Measurements from ENCODE around the gene REN. TPM values are rescaled to one million over a fixed set of nuclear protein-coding genes. Genes with fewer than 3 reads are reported as not detected.

Gene REN
- total RNA-seq, 1 experiment from 2014 or later: 0.81 TPM

- Histone ChIP-seq H3K36me3 (ENCODE audit: low read depth) (no peaks in the 10 kb centered on the region), H3K4me2 (no peak overlapping the region), H3K4me3 (no peak overlapping the region), H2AFZ (no peak overlapping the region), H3K9me3 (ENCODE audit: insufficient read depth, low read depth) (no peaks in the 10 kb centered on the region), H3K79me2 (ENCODE audit: low read depth) (no peaks in the 10 kb centered on the region), H4K20me1 (ENCODE audit: insufficient read depth) (no peaks in the 10 kb centered on the region), H3K4me1 (replicated peaks; ENCODE audit: insufficient read depth) (peaks cover 48% of the 10 kb centered on the region), H3F3A (ENCODE audit: insufficient read depth, low read depth) (peaks cover 35% of the 10 kb centered on the region), H3K27ac (no peak overlapping the region), H3K27me3 (ENCODE audit: insufficient read depth, low read depth) (no peaks in the 10 kb centered on the region), H3K9me2 (ENCODE audit: insufficient read depth) (no peaks in the 10 kb centered on the region)
- no peak for TF ChIP-seq EZH2 (IDR thresholded peaks at IDR 0.05; ENCODE audit: low read depth)
- TF ChIP-seq, protein P1, sequence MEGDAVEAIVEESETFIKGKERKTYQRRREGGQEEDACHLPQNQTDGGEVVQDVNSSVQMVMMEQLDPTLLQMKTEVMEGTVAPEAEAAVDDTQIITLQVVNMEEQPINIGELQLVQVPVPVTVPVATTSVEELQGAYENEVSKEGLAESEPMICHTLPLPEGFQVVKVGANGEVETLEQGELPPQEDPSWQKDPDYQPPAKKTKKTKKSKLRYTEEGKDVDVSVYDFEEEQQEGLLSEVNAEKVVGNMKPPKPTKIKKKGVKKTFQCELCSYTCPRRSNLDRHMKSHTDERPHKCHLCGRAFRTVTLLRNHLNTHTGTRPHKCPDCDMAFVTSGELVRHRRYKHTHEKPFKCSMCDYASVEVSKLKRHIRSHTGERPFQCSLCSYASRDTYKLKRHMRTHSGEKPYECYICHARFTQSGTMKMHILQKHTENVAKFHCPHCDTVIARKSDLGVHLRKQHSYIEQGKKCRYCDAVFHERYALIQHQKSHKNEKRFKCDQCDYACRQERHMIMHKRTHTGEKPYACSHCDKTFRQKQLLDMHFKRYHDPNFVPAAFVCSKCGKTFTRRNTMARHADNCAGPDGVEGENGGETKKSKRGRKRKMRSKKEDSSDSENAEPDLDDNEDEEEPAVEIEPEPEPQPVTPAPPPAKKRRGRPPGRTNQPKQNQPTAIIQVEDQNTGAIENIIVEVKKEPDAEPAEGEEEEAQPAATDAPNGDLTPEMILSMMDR (conservative IDR thresholded peaks at IDR 0.05): no peak
- no peak for DNase-seq
- intact Hi-C loops (cut with micrococcal nuclease; ENCODE audit: unreplicated experiment): no loop called here
- BruUV-seq (replicated peaks): no TSS peak
- ChIA-PET CTCF (no interaction called here), POLR2A (ENCODE audit: unreplicated experiment) (no interaction called here)
Measured at GRCh38 chr1:204194771-204195170, 28.6 kb upstream of the REN start.

GRCh38 chr1:204194080-204194479 lies 27.9 kb upstream of the REN start:
- no peak for DNase-seq
- Histone ChIP-seq H2AFZ (no peak overlapping the region), H3K4me1 (replicated peaks; ENCODE audit: insufficient read depth) (peaks cover 41% of the 10 kb centered on the region), H3K9me2 (ENCODE audit: insufficient read depth) (no peaks in the 10 kb centered on the region), H3K4me3 (no peak overlapping the region), H3K27ac (no peak overlapping the region), H3K9me3 (ENCODE audit: insufficient read depth, low read depth) (no peaks in the 10 kb centered on the region), H3K36me3 (ENCODE audit: low read depth) (no peaks in the 10 kb centered on the region), H4K20me1 (ENCODE audit: insufficient read depth) (no peaks in the 10 kb centered on the region), H3K4me2 (no peak overlapping the region), H3F3A (ENCODE audit: insufficient read depth, low read depth) (peaks cover 28% of the 10 kb centered on the region), H3K27me3 (ENCODE audit: insufficient read depth, low read depth) (no peaks in the 10 kb centered on the region), H3K79me2 (ENCODE audit: low read depth) (no peaks in the 10 kb centered on the region)
- intact Hi-C loops (cut with micrococcal nuclease; ENCODE audit: unreplicated experiment): no loop called here
- no peak for TF ChIP-seq EZH2 (IDR thresholded peaks at IDR 0.05; ENCODE audit: low read depth)
- TF ChIP-seq, protein P1 (conservative IDR thresholded peaks at IDR 0.05): no peak
- ChIA-PET POLR2A (ENCODE audit: unreplicated experiment) (no interaction called here), CTCF (no interaction called here)
- BruUV-seq (replicated peaks): no TSS peak

GRCh38 chr1:204192589-204193352 lies 26.6 kb upstream of the REN start:
- Histone ChIP-seq H3K9me2 (ENCODE audit: insufficient read depth) (no peaks in the 10 kb centered on the region), H3K36me3 (ENCODE audit: low read depth) (no peaks in the 10 kb centered on the region), H3K9me3 (ENCODE audit: insufficient read depth, low read depth) (no peaks in the 10 kb centered on the region), H2AFZ (no peak overlapping the region), H3K4me2 (peak overlapping the region; percentile 6; the same call in 1 of the 2 replicates), H3K27me3 (ENCODE audit: insufficient read depth, low read depth) (no peaks in the 10 kb centered on the region), H3K79me2 (ENCODE audit: low read depth) (no peaks in the 10 kb centered on the region), H3F3A (ENCODE audit: insufficient read depth, low read depth) (peaks cover 17% of the 10 kb centered on the region; the same call in 1 of the 2 replicates), H3K4me3 (no peak overlapping the region), H3K27ac (no peak overlapping the region), H4K20me1 (ENCODE audit: insufficient read depth) (no peaks in the 10 kb centered on the region), H3K4me1 (replicated peaks; ENCODE audit: insufficient read depth) (peaks cover 30% of the 10 kb centered on the region)
- TF ChIP-seq EZH2 (IDR thresholded peaks at IDR 0.05; ENCODE audit: low read depth): no peak
- TF ChIP-seq, protein P1 (conservative IDR thresholded peaks at IDR 0.05): no peak
- intact Hi-C loops (cut with micrococcal nuclease; ENCODE audit: unreplicated experiment): no loop called here
- CTCF ChIA-PET: interaction anchor here (0.9 kb wide), 1 partner anchor 30 kb away, joined by 3 read pairs; no protein-coding TSS in a partner anchor
- no peak for DNase-seq
- POLR2A ChIA-PET (ENCODE audit: unreplicated experiment): no interaction called here
- no TSS peak for BruUV-seq (replicated peaks)

Data from PC-9 (cell line).